ENCODE results near the gene PCDHGC4.

DNA sequence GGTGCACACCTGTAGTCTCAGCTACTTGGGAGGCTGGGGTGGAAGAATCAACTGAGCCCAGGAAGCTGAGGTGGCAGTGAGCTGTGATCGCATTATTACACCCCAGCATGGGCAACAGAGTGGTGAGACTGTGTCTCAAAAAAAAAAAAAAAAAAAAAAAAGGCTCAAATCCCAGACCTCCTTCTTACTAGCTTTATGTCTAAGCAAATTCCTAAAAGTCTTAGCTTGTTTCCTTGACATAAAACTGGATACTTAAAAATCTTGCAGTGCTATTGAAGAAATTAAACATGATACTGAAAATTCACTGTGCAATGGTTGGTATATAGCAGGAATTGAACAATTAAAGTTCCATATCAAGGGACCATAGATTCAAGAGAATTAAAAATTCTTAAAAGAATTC lies 49.1 kb downstream of the PCDHGC4 start:
- no peak for TF ChIP-seq CTCF (IDR thresholded peaks at IDR 0.05; ENCODE audit: low read depth, low read length)
- no peak for TF ChIP-seq POLR2A (IDR thresholded peaks at IDR 0.05; ENCODE audit: extremely low read depth, insufficient read length)
- TF ChIP-seq, protein P1, sequence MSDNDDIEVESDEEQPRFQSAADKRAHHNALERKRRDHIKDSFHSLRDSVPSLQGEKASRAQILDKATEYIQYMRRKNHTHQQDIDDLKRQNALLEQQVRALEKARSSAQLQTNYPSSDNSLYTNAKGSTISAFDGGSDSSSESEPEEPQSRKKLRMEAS (IDR thresholded peaks at IDR 0.05; ENCODE audit: low read depth, low read length), result no peak
- TF ChIP-seq MYC (IDR thresholded peaks at IDR 0.05; ENCODE audit: low read depth, low read length), result no peak

All from NB4 (cell line).